Fibroblast of skin of right biceps (primary cell): Measurements from ENCODE around the gene TRERF1.
A peak's percentile ranks its signal among the peaks of the same experiment; 100 is the strongest.
"Not testable (repeated sequence)": the region's sequence is repeated elsewhere in the genome, so short reads cannot be mapped to it uniquely, and the experiment has no call there.

Experiments
- DNase-seq: peaks from one replicate; pipeline ENCODE4 v3.0.0-alpha.2; 2013

The TRERF1 gene

DNA sequence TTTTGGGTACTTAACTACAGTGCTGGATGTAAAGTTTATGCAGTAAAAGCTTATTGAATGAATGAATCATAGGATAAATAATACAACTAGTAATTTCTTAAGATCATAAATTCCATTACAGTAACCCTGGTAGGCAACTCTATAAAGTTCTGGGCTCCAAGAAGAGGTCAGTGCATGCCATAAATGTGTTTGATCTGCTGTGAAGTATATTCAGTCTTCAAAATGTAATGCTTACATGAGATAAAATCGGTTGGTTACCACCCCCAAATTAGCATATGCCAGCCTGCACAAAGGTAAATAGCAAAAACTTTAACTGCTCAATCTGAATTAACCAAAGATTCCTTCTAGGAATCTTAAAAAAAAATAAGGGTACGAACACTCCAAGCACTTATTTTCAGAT is 244.2 kb downstream of the TRERF1 start:
- DNase-seq: not testable (repeated sequence)

DNA sequence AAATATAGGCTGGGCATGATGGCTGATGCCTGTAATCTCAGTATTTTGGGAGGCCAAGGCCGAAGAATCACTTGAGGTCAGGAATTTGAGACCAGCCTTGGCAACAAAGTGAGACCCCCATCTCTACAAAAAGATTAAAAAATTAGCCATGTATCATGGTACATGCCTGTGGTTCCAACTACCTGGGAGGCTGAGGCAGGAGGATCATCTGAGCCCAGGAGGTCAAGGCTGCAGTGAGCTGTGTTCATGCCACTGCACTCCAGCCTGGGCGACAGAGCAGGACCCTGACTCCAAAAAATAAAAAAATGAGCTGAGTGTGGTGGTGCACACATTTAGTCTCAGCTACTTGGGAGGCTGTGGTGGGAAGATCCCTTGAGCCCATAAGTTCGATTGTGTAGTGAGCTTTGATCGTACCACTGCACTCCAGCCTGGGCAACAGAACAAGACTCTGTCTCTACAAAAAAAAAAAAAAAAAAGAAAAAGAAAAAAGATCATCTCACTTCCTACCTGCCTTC is 246.9 kb downstream of the TRERF1 start:
- no peak for DNase-seq

DNA sequence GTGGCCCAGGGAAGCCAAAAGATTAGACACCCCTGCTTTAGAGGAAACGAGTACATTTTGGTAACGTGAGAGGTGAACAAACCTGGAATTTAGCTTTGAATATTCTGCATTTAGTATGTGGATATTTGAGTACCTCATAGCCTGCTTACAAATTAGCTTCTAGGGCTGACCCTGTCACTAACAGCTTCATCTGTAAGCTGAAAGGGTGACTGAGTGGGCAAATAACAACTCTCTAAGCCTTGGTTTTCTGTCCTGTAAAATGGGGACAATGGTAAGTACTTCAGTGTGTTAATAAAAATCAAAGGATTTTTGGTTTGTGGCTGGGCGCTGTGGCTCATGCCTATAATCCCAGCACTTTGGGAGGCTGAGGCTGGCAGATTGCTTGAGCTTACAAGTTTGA is 248.5 kb downstream of the TRERF1 start:
- no peak for DNase-seq

DNA sequence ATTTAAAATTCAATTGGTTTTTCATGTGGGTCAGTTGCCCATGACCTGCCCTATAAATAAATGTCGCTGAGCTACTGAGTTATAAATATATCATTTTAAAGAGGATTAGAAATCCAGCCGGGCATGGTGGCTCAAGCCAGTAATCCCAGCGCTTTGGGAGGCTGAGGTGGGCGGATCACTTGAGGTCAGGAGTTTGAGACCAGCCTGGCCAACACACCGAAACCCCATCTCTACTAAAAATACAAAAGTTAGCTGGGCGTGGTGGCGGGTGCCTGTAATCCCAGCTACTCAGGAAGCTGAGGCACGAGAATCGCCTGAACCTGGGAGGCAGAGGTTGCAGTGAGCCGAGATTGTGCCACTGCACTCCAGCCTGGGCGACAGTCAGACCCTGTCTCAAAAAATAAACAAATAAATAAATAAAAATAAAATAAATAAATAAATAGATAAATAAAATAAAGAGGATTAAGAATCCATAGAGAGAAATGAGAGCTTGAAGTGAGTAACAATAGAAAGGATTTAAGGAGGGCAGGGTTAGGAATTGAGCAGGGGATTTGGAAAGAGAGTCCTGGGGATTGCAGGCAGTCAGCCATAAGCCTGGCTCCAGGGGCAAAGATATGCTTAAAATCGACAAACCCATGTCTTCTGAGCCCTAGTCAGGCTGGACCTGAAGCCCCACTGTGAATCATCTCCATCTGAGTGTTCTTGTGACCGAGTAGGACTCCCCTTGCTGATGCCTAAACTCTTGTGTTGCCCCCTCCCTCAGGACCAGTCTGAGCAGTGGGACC is 249.4 kb downstream of the TRERF1 start:
- DNase-seq: not testable (repeated sequence)

DNA sequence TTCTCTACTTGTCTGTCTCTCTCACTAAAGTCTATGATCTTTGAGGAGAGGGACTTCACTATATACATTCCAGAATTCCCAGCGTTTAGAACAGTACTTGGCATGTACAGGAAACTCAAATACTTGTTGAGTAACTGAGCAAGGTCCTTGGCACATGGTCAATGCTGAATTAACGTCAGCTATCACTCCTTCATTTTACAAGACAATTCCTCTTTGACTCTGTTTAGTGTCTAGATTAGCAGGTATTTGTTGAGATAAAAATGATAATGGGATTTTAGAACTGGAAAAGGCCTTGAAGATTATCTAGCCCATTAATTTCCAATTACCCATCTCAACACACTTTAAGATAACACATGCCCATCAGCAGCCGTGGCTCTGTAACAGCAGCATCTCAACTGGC is 250.3 kb downstream of the TRERF1 start:
- no peak for DNase-seq

DNA sequence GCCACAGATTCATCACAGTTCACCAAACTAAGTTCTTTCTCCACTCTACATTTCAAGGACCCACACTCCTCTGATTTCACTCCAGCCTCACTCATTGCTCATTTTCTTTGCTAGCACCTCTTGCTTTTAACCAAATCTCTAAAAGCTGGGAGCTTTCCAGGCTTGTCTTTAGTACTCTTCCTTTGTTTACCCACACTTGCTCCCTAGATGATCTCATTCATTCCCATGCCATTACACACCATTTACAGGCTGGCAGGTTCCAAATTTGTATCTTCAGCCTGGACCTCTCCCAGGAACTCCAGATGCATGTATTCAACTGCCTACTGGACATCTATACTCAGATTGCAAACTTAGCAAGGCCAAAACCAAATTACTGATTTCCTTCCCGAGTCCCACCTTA is 251.7 kb downstream of the TRERF1 start:
- DNase-seq: peak; percentile 93

DNA sequence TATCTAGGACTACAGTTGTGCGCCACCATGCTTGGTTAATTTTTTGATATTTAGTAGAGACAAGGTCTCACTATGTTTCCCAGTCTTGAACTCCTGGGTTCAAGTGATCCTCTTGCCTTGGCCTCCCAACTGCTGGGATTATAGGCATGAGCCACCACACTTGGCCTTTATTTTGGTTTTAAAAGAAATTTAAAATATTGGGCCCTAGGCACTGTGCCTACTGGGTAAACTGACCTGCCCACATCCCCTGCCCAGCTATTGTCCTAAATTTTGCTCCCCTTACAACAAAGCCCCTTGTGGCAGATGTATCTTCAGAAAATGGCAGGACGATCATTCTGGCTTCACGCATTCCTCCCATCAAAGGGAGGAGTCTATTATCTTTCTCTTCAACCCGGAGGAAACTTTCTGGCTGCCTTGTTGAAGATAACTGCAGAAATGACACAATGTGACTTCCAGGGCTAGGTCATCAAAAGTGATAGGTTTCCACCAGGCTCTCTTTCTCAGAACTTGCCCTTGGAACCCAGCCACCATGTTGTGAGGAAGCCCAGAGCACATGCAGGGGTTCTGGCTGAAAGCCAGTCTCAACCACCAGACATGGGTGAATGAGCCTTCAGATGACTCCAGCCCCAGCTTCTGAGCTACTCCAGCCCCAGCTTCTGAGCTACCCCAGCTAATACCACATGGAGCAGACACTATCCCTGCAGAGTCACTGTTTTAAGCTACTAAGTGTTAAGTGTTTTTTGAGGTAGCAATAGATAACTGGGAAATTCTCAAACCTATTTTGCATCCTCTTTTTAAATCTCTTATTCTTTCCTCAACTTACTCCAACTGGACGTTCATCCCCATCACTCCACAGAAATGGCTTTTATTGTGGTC is 252.4 kb downstream of the TRERF1 start:
- peak; percentile 73 for DNase-seq

DNA sequence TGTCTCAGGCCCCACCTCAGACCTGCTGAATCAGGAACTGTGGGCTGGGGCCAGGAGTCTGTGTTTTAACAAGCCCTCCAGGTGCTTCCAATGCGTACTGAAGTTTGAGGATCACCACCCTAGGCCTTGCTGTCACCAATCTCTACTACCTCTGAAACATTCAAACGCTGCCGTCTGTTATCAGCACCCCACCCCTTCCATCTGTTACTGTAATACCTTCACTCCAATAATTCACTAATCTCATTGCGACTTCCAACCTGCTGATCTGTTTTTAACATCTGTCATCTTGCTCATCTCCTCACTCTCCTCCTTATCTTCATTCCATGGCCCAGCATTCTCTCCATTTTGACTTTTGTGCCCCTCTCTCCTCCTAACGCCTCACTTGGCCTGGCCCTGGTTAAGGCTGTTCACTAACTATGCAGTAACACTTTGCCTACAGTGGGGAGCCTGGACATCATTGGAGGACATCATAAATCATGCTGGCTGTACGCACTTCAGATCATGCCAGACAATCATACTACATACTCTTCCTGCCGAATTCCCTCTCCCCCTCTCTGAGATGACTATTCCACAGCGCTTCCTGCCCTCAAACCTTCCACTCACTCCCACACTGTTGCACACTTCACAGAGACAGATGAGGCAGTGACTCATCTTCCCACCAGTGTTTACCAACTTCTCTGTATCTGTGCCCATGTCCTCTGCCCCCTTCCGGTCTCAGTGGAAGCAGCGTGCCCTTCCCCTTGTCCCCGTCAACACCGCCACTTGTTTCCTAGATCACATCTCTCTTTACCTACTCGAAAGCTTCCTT is 254.0 kb downstream of the TRERF1 start:
- DNase-seq: peak; percentile 69

DNA sequence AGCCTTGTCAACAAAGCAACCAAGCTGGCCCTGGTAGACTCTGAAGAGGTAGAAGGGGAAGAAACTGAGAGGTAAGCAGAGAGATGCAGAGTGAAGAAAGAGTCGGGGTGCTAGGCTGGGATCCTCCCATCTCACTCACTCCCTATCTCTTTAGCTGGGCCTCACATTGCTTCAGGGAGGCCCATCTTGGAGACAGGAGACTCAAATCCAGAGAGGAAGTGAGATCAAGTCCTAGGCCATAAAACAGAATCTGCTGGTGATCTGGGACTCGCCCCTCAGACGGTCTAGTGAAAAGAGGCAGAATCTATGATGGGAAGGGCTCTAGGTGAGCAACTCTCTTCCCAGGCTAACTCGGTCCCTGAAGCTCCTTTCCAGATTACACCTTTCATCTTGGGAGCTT is 256.3 kb downstream of the TRERF1 start:
- DNase-seq: no peak

DNA sequence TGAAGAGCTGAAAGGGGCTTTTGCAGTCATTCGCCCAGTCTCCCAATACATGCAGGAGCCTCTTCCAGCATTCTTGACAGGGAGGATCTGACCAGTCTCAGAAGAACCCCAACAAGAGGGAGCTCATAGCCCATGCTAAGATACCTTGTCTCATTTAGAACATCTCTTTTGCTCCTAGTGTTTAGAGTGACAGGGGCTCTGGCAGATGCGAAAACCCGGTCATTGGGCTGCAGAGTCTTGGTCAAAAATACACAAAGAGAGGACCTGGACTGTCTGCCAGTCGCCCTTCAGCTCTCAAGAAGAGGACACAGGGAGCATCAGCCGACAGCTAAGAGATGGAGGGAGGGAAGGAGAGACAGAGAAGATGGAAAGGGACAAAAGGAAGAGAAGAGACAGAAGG is 257.7 kb downstream of the TRERF1 start:
- DNase-seq: no peak

DNA sequence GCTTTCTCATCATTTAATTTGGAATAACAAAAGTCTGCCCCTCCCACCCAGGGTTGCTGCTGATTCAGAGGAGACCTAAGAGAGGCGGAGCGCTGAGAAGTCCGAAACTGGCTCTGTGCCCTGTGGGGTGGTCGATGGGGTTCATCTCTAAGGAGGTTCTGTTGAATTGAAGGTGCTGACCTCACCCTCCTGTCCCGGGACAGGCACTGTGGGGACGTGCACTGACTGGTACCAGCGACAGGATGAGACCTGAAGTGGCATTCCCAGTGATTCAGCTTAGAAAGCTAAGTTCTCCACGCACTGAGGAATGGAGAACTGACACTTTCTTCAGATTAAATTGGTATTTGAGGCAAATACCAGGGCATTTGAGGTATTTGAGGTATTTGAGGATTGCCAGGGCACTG is 258.2 kb downstream of the TRERF1 start:
- DNase-seq: peak; percentile 17

DNA sequence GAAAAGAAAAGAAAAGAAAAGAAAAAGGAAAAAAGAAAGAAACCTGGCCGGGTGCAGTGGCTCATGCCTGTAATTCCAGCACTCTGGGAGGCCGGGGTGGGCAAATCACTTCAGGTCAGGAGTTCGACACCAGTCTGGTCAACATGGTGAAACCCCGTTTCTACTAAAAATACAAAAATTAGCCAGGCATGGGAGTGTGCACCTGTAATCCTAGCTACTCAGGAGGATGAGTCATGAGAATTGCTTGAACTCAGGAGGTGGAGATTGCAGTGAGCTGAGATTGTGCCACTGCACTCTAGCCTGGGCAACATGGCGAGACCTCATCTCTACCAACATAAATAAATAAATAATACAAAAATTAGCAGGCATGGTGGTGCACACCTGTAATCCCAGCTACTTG is 259.3 kb downstream of the TRERF1 start:
- not testable (repeated sequence) for DNase-seq

DNA sequence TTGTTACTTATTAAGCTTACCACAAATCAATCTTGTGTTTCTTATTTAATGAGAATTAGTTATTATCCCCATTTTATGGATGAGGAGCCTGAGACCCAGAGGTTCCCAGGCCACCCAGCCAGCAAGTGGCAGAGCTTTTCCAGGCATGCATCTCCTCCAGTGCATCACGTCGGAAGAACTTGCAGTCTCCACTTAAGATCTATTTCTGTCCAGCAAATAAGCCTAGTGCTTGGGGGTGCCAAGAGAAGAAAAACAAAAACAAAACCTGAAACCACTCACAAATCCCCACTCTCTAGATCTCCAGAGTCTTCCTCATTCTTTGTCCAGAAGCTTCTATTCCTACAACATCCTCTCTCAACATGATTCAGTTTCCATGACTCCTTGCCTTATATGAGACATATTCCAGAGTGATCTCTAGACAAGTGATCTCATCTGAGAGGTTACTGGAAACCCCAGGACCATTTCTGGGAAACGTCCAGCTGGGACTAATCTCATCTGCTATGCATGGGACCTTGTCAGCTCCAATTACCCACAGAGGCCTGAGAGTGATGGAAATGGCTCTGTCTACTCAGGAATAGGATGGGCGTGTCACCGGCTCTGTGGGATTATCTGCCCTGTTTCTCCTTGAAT is 261.1 kb downstream of the TRERF1 start:
- DNase-seq: peak; percentile 89

DNA sequence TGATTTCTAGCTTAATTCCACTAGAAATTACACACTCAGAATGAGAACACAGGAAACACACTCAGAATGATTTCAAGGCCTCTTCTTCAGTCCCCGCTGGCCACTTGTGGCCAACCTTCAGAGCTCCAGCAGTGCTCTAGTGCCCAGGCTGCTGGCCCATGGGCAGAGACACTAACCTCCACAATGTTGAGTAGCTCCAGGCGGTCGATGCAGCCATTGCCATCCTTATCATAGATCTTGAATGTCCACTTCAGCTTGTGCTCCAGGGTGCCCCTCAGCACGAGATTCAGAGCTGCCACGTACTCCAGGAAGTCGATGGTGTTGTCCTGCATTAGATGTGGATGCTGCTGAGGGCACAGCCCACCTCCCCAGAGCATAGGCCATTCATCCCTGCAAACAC is 263.3 kb downstream of the TRERF1 start:
- no peak for DNase-seq

DNA sequence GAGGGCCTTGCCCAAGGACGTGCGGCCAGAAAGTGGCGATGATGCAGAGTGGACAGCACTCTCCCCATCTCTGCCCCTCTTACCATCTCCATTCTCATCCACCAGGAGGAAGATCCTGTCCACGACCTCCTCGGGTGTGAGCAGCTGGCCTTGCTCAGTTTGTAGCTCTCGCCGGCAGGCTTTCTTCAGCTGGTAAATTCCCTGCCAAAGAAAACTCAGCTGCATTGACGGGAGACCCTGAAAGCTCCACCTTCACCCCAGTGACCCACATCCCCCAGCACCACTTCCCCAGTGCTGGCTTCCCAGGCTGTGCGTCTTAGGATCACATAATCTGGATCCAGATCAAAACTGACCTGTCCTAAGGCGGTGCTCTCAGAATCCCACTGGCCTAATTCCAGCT is 266.1 kb downstream of the TRERF1 start:
- no peak for DNase-seq

DNA sequence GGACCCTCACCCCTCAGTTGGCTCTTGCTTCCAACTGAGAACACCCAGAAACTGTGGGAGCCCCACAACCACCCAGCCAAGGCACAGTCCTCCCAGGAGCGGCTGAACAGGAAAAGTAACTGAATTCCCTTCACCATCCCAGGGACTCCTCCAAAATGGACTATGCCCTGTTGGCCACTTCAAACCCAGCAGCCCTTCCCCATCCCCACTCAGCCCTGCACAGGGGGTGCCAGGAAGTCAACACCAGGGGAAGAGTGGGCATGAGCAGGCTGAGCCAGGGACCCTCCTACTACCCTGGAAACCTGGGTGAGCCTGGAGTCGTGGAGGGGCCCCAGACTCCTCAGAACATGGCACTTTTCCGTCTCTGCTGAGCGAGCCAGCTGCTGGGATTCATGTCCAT is 267.3 kb downstream of the TRERF1 start:
- DNase-seq: no peak

DNA sequence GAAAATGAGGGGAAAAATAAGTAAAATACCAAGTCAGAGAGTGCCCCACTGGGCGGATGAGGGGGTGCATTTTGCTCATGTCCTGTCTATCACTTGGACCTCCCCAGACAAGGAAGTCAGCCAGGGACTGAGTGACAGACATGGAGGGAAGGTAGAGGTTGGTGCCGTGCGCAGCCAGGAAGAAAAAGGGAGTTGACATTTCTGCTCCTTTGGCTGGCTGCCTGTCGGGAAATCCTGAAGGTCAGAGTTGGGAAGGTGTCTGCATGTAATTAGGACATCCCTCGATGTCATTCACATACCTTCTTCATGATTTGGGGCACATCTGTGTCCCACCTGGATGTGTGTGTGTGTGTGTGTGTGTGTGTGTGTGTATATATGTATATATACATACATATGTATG is 269.6 kb downstream of the TRERF1 start:
- DNase-seq: no peak

DNA sequence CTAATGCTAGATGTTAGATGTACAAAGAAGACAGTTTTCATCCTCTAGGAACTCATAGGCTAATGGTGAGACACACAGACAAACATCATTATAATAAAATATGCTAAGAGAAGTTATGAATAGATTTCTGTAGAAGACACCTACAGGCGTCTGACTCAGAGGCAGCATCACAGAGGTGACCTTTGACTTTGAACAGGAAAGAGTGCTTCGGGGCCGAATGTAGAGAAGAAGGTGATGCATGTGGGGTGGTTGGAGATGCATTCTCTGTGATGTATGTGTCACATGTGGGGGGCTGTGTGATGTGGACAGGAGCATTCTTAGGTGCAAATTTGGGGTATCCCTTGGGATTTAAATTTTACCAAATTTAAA is 271.8 kb downstream of the TRERF1 start:
- DNase-seq: no peak

DNA sequence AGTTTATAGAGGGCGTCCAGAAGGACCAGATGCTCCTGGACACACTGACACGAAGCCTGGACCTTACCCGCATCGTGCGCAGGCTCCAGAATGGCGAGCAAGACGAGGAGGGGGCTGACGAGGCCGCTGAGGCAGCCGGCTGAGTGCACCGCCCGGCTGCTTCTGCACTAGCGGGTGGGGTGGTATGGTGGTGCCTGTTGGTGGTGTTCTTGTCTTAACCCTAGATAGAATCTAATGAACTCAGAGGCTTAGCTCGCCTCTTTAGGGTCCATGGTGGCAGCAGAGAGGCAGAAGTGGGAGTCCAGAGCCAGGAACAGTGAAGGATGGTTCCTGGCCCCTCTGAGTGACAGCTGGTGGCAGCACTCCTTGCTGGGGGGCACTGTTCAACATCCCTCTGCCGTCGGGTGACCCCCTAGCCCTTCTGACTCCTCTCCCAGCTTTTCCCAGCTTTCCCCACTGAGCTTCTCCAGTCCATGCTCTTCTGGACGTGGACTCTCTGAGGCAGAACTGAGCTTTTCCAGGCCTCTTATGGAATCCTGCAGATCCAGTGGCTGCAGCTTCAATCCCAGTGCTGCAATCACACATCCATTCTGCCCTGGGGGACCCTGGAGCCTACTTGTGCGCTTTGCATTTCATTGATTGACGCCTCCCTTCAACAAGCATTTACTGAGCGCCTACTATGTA is 272.3 kb downstream of the TRERF1 start:
- DNase-seq: no peak

DNA sequence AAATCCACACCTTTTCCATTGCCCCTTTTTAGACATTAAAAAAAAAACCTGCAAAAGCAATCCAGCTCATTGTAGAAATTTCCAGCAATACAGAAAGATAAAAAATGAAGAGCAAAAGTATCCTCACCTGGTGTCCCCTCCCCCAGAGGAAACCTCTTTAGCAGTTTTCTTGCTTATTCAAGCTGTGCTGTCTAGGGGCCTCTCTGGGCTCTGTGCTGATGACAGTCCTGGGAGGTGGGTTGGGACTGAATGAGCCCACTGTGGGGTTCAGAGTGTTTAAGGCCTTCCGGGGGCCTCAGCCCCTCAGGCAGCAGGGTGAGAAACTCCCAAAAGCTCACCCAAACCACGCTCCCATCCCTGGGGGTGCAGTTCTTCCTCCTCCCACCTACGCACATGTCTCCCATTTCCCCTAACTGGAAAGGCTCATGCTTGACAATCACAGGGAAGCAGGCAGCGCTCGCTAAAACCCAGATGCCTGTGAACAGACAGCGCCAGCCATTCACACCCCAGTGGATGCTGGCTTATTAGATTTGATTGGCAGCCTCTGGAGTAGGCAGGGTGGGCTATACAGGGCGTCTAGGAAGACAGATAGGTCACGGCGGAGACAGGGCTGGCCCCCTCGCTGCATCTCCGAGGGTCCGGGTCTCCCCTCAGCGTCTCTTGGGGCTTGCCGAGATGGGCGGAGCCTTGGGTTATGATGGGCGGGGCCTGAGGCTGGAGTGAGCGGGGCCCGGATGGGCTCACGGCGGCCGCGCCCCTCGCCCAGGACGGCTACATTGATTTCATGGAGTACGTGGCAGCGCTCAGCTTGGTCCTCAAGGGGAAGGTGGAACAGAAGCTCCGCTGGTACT is 274.0 kb downstream of the TRERF1 start:
- peak; percentile 34 for DNase-seq

DNA sequence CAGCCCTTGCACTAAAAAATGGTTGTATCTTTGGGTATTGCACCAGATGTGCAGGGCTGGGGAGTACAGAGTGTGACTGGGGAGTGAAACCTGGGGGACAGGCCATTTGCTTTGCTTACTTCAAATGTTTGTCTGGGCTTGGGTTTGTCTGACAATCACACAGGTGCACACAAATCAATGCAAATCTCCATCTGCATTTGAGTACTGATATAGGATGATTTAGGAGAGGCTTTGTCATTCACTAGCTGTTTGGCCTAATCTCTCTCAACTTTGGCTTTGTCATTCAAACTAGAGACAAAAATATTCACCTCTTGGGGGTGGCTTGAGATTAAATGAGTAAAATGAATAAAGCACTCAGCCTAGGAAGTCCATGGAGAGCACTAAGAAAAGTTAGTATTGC is 274.7 kb downstream of the TRERF1 start:
- no peak for DNase-seq
